ENCODE results near the gene GALNT17. TPM values are rescaled to one million over a fixed set of nuclear protein-coding genes. Genes with fewer than 3 reads are reported as not detected.
A peak's percentile ranks its signal among the peaks of the same experiment; 100 is the strongest.

Gene GALNT17
- total RNA-seq, 6 donors from 2014 or later = 5.3 to 26.2 (median 10.1) TPM

DNA sequence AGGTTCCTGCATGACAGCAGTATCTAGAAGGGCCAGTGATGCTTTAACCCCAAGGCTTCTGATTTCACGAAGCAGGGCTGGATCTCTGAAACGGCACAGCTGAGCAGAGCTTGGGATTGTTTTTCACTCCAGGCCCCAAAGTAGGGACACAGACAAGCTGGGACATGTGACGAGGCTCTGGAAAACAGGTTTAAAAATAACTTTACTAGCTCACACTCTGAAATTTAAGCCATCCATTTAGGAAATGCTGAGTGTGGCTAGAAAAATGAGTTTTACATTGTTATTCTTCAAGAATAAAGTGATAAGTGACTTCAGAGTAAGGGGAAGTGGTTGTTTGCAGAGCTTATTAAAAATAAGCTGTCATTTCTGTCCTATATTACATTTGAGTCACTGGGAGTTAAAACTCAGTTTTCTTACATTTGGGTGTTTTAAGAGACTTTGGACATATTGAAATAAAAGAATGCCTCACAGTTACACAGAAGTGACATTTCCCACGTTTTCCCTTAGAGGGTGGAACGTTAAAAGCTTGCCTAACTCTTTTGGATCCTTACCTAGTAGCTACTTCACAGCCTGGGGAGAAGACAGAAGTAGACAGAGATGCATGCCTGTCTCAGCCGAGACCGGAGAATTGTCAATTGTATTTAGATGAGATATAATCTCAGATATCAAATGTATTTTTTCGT is 107.8 kb downstream of the GALNT17 start:
- DNase-seq = no peak
- TF ChIP-seq EP300 (IDR thresholded peaks at IDR 0.05) = no peak
- TF ChIP-seq POLR2AphosphoS5 (IDR thresholded peaks at IDR 0.05) = peak in 1 of 2 donors; percentile 20

DNA sequence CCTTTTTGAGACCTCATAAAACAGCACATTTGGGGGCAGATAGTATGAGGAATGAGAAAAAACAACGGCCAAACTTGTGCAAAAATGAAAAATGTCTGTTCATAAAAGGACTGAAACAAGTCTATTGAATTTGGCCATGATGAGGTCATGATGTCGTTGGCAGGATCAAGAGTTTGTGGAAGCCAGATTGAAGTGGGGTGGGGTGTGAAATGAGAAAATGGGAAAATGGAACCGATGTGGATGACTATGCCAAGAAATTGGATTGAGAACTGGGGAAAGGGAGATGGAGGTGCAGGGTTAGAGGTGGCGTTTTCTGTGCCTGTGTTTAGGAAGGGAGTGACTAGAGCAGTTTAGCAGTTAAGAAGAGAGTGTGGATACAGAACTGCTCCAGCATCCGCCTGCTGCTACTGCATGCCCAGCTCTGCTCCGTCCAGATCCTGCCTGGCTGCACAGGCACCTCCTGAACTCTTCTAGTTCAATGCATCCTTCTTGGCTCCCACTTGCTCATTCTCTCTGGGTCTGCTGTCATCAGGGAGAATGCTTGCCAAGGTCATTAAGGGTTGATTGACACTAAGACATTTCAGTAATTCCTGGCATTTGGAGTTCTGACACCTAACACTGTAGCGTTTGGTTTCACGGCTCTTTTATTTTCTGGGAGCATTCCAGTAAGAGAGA is 111.9 kb downstream of the GALNT17 start:
- DNase-seq (no peak), ATAC-seq (ENCODE audit: low FRiP score in 2 of 2) (peak in 1 of 2 donors; percentile 39)
- H3K36me3 ChIP-seq = no peaks in the 10 kb centered on the region
- H3K27ac ChIP-seq = no peak overlapping the region
- no peaks in the 10 kb centered on the region for H3K9me3 ChIP-seq
- no peaks in the 10 kb centered on the region for H3K4me1 ChIP-seq
- no peak overlapping the region for H3K4me3 ChIP-seq
- TF ChIP-seq CTCF (IDR thresholded peaks at IDR 0.05) = no peak
- TF ChIP-seq POLR2A (IDR thresholded peaks at IDR 0.05) = no peak
- TF ChIP-seq POLR2AphosphoS5 (IDR thresholded peaks at IDR 0.05) = no peak
- TF ChIP-seq EP300 (IDR thresholded peaks at IDR 0.05) = no peak
- WGBS, 2 donors = 51 to 52% methylated on average over 8 of the region's 8 CpGs
- H3K27me3 ChIP-seq = no peaks in the 10 kb centered on the region

More for the DNA sequence above, 107.8 kb downstream of the GALNT17 start:
- ATAC-seq (ENCODE audit: low FRiP score in 2 of 2) = no peak
- Histone ChIP-seq H3K4me1 (peaks cover 0 to 3% (median 0%) of the 10 kb centered on the region in 4 donors), H3K36me3 (no peaks in the 10 kb centered on the region), H3K27ac (peak overlapping the region in 2 of 4 donors; percentile 0 to 1), H3K4me3 (no peak overlapping the region), H3K9me3 (no peaks in the 10 kb centered on the region), H3K27me3 (no peaks in the 10 kb centered on the region)
- 49 to 55% methylated on average over 8 of the region's 8 CpGs for WGBS, 2 donors

DNA sequence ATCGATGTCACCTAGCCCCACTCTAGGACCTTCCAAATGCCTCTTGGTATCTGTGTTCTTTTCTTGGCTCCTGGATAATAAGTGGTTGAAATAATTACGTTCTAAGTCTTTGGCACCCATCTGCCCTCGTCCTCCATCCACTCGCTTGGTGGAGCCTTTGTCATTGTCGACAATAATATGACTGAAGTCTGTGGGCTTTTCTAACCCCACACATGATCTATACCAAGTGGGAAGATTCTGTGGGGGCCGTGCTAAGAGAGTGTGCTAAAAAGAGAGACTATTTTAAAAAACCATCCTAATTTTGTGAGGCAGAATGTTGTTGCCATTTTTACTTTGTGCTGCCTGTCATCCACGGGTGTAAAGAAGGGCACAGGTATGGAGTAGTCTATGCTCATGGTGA is 113.1 kb downstream of the GALNT17 start:
- DNase-seq (no peak), ATAC-seq (ENCODE audit: low FRiP score in 2 of 2) (no peak)
- TF ChIP-seq POLR2A (IDR thresholded peaks at IDR 0.05) (no peak), POLR2AphosphoS5 (IDR thresholded peaks at IDR 0.05) (no peak), EP300 (IDR thresholded peaks at IDR 0.05) (no peak), CTCF (IDR thresholded peaks at IDR 0.05) (no peak)
- Histone ChIP-seq H3K27ac (no peak overlapping the region), H3K36me3 (no peaks in the 10 kb centered on the region), H3K27me3 (no peaks in the 10 kb centered on the region), H3K4me1 (no peaks in the 10 kb centered on the region), H3K9me3 (no peaks in the 10 kb centered on the region), H3K4me3 (no peak overlapping the region)
- WGBS, 2 donors = 81 to 85% methylated on average over 7 of the region's 7 CpGs

DNA sequence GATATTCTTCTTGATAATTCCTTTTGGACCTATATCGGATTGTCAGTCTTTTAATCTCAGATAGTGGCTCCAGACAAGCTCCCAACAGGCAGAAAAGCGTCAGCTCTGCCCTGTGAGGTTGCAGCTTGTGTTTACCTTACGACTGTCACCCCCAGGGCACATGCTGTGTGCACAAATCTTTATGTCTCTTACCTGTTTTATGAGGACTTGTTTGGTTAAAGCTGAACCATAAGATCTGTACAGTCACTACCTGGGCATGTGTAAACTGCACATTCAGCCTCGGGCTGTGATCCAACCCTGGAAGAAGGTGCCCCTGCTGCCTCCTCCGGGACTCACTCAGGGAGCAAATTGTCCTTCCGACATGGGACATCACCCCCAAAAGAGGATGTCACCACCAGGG is 119.8 kb downstream of the GALNT17 start:
- H3K27ac ChIP-seq = no peak overlapping the region
- WGBS, 2 donors = 66 to 78% methylated on average over 6 of the region's 6 CpGs
- H3K9me3 ChIP-seq = no peaks in the 10 kb centered on the region
- no peaks in the 10 kb centered on the region for H3K36me3 ChIP-seq
- TF ChIP-seq EP300 (IDR thresholded peaks at IDR 0.05) (no peak), POLR2A (IDR thresholded peaks at IDR 0.05) (no peak), CTCF (IDR thresholded peaks at IDR 0.05) (no peak), POLR2AphosphoS5 (IDR thresholded peaks at IDR 0.05) (no peak)
- no peak for ATAC-seq (ENCODE audit: low FRiP score in 2 of 2)
- no peak overlapping the region for H3K4me3 ChIP-seq
- H3K4me1 ChIP-seq = no peaks in the 10 kb centered on the region
- no peak for DNase-seq
- H3K27me3 ChIP-seq = no peaks in the 10 kb centered on the region

GRCh38 chr7:71254751-71255150 is 122.8 kb downstream of the GALNT17 start:
- 85 to 87% methylated on average over 3 of the region's 3 CpGs for WGBS, 2 donors
- Histone ChIP-seq H3K9me3 (no peaks in the 10 kb centered on the region), H3K36me3 (no peaks in the 10 kb centered on the region), H3K4me3 (no peak overlapping the region), H3K27me3 (no peaks in the 10 kb centered on the region), H3K27ac (no peak overlapping the region), H3K4me1 (no peaks in the 10 kb centered on the region)
- DNase-seq = no peak
- ATAC-seq (ENCODE audit: low FRiP score in 2 of 2) = no peak
- TF ChIP-seq CTCF (IDR thresholded peaks at IDR 0.05) (no peak), EP300 (IDR thresholded peaks at IDR 0.05) (no peak), POLR2A (IDR thresholded peaks at IDR 0.05) (no peak), POLR2AphosphoS5 (IDR thresholded peaks at IDR 0.05) (no peak)

Measured in upper lobe of left lung (tissue), 6 donors.